Measurements from ENCODE around the gene ABCA4.

- TF ChIP-seq CTCF (IDR thresholded peaks at IDR 0.05), result no peak
- no peak for TF ChIP-seq POLR2A (IDR thresholded peaks at IDR 0.05)
- no peak for TF ChIP-seq EP300 (IDR thresholded peaks at IDR 0.05)
- TF ChIP-seq POLR2AphosphoS5 (IDR thresholded peaks at IDR 0.05), result no peak
Observed at GRCh38 chr1:94105581-94105952, 15.4 kb downstream of the ABCA4 start.
